Caco-2 (cell line): ENCODE data around the gene ACAD11. TPM values are rescaled to one million over a fixed set of nuclear protein-coding genes. Genes with fewer than 3 reads are reported as not detected.

Experiments
- BruUV-seq: library from RNA; stranded (reverse); fragments of 400-500 nt; replicated peaks from 2 replicates; lab custom pipeline; 2021; lab: Mats Ljungman, UMichigan
- CTCF ChIA-PET: fragments of 300-600 bp; sonication (Branson Sonifier 250); formaldehyde crosslinking; loops from one replicate; lab custom pipeline; 2022; ENCODE audit warnings: antibody characterized with exemption; lab: Charles Lee
- POLR2A ChIA-PET: fragments of 300-600 bp; sonication (Branson Sonifier 250); formaldehyde crosslinking; loops from one replicate; lab custom pipeline; 2022; ENCODE audit warnings: antibody characterized with exemption; lab: Charles Lee
- DNase-seq, 2 experiments: peaks; one replicate each; pipeline versions ENCODE4 v3.0.0 to v3.0.0-alpha.2; 2020 to 2022
- H3K27me3 ChIP-seq: replicated peaks from 2 replicates; pipeline ENCODE4 v1.6.0; 2011; ENCODE audit warnings: low read length; ENCODE audit not compliant: control insufficient read depth, insufficient read depth
- H3K36me3 ChIP-seq: 2 replicates; pipeline ENCODE4 v1.5.1; 2011; ENCODE audit warnings: low read length; ENCODE audit not compliant: control insufficient read depth, insufficient read depth
- H3K4me1 ChIP-seq: fragments of 250-450 bp; sonication (Bioruptor Pico); 2 replicates; pipeline ENCODE4 v1.5.1; 2020; ENCODE audit warnings: mild to moderate bottlenecking
- H3K4me3 ChIP-seq: 2 replicates; pipeline ENCODE4 v1.5.1; 2011; ENCODE audit warnings: low read depth, mild to moderate bottlenecking, control low read depth, low read length
- H3K9me3 ChIP-seq: fragments of 250-450 bp; sonication (Bioruptor Pico); 2 replicates; pipeline ENCODE4 v1.5.1; 2020; ENCODE audit warnings: mild to moderate bottlenecking, moderate library complexity
- H3K27ac Mint-ChIP-seq: one replicate; pipeline ENCODE4 v1.8.0; 2022; ENCODE audit warnings: mixed read lengths; ENCODE audit not compliant: unreplicated experiment
- H3K27me3 Mint-ChIP-seq: one replicate; pipeline ENCODE4 v1.8.0; 2022; ENCODE audit warnings: mixed read lengths; ENCODE audit not compliant: insufficient read depth, unreplicated experiment
- H3K36me3 Mint-ChIP-seq: one replicate; pipeline ENCODE4 v1.8.0; 2022; ENCODE audit warnings: mild to moderate bottlenecking, mixed read lengths; ENCODE audit not compliant: insufficient read depth, unreplicated experiment
- H3K4me1 Mint-ChIP-seq: one replicate; pipeline ENCODE4 v1.8.0; 2022; ENCODE audit warnings: low read depth, mixed read lengths; ENCODE audit not compliant: unreplicated experiment
- H3K4me3 Mint-ChIP-seq: one replicate; pipeline ENCODE4 v1.8.0; 2022; ENCODE audit warnings: mild to moderate bottlenecking, moderate library complexity, mixed read lengths; ENCODE audit not compliant: unreplicated experiment
- H3K9me3 Mint-ChIP-seq: one replicate; pipeline ENCODE4 v1.8.0; 2022; ENCODE audit warnings: mixed read lengths; ENCODE audit not compliant: unreplicated experiment
- CTCF ChIP-seq, 2 experiments: fragments of 200-600 bp in 1 of 2; IDR thresholded peaks; 1 replicate in 1 of 2; 2 replicates in 1 of 2; pipeline versions ENCODE4 v1.5.1 to v1.8.0; 2011 to 2022; ENCODE audit warnings: antibody characterized with exemption in 1 of 2, control low read depth in 1 of 2, inconsistent platforms in 1 of 2, low read depth in 1 of 2, low read length in 1 of 2, mild to moderate bottlenecking in 1 of 2, moderate library complexity in 1 of 2; ENCODE audit not compliant: insufficient read depth in 1 of 2, severe bottlenecking in 1 of 2, unreplicated experiment in 1 of 2
- intact Hi-C: fragments of 100-400 bp; cut with micrococcal nuclease; formaldehyde crosslinking; loops from one replicate; pipeline ENCODE4 v1.10.0; 2022; ENCODE audit not compliant: unreplicated experiment
- total RNA-seq: library from RNA; stranded (reverse); gene quantifications from 2 replicates; pipeline ENCODE4 v1.2.3, GENCODE V29; 2022

Gene ACAD11
- total RNA-seq, 1 experiment from 2014 or later, result 33.0 TPM

GRCh38 chr3:132655471-132655870 lies 4.1 kb downstream of the ACAD11 start:
- DNase-seq, result no peak
- POLR2A ChIA-PET, result no interaction called here
- Histone ChIP-seq H3K4me1 (peaks cover 29% of the 10 kb centered on the region), H3K27me3 (no peaks in the 10 kb centered on the region), H3K4me3 (no peak overlapping the region), H3K36me3 (no peaks in the 10 kb centered on the region), H3K9me3 (no peaks in the 10 kb centered on the region)
- Mint-ChIP-seq H3K36me3 (peaks cover 7% of the 10 kb centered on the region), H3K4me3 (no peak overlapping the region), H3K27me3 (no peaks in the 10 kb centered on the region), H3K9me3 (no peaks in the 10 kb centered on the region), H3K4me1 (peaks cover 16% of the 10 kb centered on the region), H3K27ac (no peak overlapping the region)
- intact Hi-C loops, result no loop called here
- no peak for TF ChIP-seq CTCF (IDR thresholded peaks at IDR 0.05; ENCODE audit: insufficient read depth in 1 of 2, low read depth in 1 of 2, low read length in 1 of 2, severe bottlenecking in 1 of 2, unreplicated experiment in 1 of 2)
- BruUV-seq, result no TSS peak
- CTCF ChIA-PET, result no interaction called here

- no peaks in the 10 kb centered on the region for H3K36me3 ChIP-seq
- peaks cover 29% of the 10 kb centered on the region for H3K4me1 ChIP-seq
- no peak overlapping the region for H3K4me3 Mint-ChIP-seq
- intact Hi-C loops, result no loop called here
- BruUV-seq, result no TSS peak
- peaks cover 5% of the 10 kb centered on the region for H3K36me3 Mint-ChIP-seq
- no peak overlapping the region for H3K4me3 ChIP-seq
- TF ChIP-seq CTCF (IDR thresholded peaks at IDR 0.05; ENCODE audit: insufficient read depth in 1 of 2, low read depth in 1 of 2, low read length in 1 of 2, severe bottlenecking in 1 of 2, unreplicated experiment in 1 of 2), result no peak
- H3K27me3 Mint-ChIP-seq, result no peaks in the 10 kb centered on the region
- CTCF ChIA-PET, result no interaction called here
- peaks cover 16% of the 10 kb centered on the region for H3K4me1 Mint-ChIP-seq
- H3K9me3 ChIP-seq, result no peaks in the 10 kb centered on the region
- no peak for DNase-seq
- H3K27me3 ChIP-seq, result no peaks in the 10 kb centered on the region
- no peak overlapping the region for H3K27ac Mint-ChIP-seq
- no peaks in the 10 kb centered on the region for H3K9me3 Mint-ChIP-seq
- POLR2A ChIA-PET, result no interaction called here
These were observed 4.9 kb downstream of the ACAD11 start for GRCh38 chr3:132654721-132655120.

- Histone ChIP-seq H3K4me3 (no peak overlapping the region), H3K27me3 (no peaks in the 10 kb centered on the region), H3K9me3 (no peaks in the 10 kb centered on the region), H3K4me1 (peaks cover 29% of the 10 kb centered on the region), H3K36me3 (no peaks in the 10 kb centered on the region)
- TF ChIP-seq CTCF (IDR thresholded peaks at IDR 0.05; ENCODE audit: insufficient read depth in 1 of 2, low read depth in 1 of 2, low read length in 1 of 2, severe bottlenecking in 1 of 2, unreplicated experiment in 1 of 2), result no peak
- H3K27ac Mint-ChIP-seq, result no peak overlapping the region
- peaks cover 5% of the 10 kb centered on the region for H3K36me3 Mint-ChIP-seq
- no peak overlapping the region for H3K4me3 Mint-ChIP-seq
- ChIA-PET POLR2A (no interaction called here), CTCF (interaction anchor here (1.5 kb wide), 1 partner anchor 11 kb away, joined by 3 read pairs; no protein-coding TSS in a partner anchor)
- BruUV-seq, result no TSS peak
- intact Hi-C loops, result no loop called here
- DNase-seq, result no peak
- peaks cover 16% of the 10 kb centered on the region for H3K4me1 Mint-ChIP-seq
- H3K9me3 Mint-ChIP-seq, result no peaks in the 10 kb centered on the region
- no peaks in the 10 kb centered on the region for H3K27me3 Mint-ChIP-seq
These were observed 5.4 kb downstream of the ACAD11 start for GRCh38 chr3:132654190-132654589.
